Measurements from ENCODE around the gene PLXNB1. TPM values are rescaled to one million over a fixed set of nuclear protein-coding genes. Genes with fewer than 3 reads are reported as not detected.

PLXNB1 gene
- total and polyA plus RNA-seq, 2 of the 13 experiments (the other 11 are each of a cell fraction or from before 2014, with no cell fraction given), result 86.0 to 143 TPM

- TF ChIP-seq KDM4B (CRISPR knock-in tag; IDR thresholded peaks at IDR 0.05) (no peak), ATF7 (IDR thresholded peaks at IDR 0.05) (peak; percentile 25; the same call in 1 of the 2 replicates), ATF7 (CRISPR knock-in tag; IDR thresholded peaks at IDR 0.05) (peak; percentile 88), ZNF674 (CRISPR knock-in tag; IDR thresholded peaks at IDR 0.05; ENCODE audit: low read depth) (peak; percentile 26), ZBTB33 (CRISPR knock-in tag; IDR thresholded peaks at IDR 0.05) (no peak), SAFB2 (CRISPR knock-in tag; IDR thresholded peaks at IDR 0.05; ENCODE audit: borderline replicate concordance, low read depth) (peak; percentile 52; the same call in 1 of the 2 replicates), ZNF101 (CRISPR knock-in tag; IDR thresholded peaks at IDR 0.05; ENCODE audit: borderline replicate concordance, low read depth) (peak; percentile 88; the same call in 1 of the 2 replicates), FOSL2 (CRISPR knock-in tag; IDR thresholded peaks at IDR 0.05) (peak; percentile 78), SALL2 (CRISPR knock-in tag; IDR thresholded peaks at IDR 0.05) (peak; percentile 80), MLLT10 (CRISPR knock-in tag; IDR thresholded peaks at IDR 0.05) (no peak), HDAC1 (CRISPR knock-in tag; IDR thresholded peaks at IDR 0.05) (peak; percentile 96), ZNF44 (CRISPR knock-in tag; IDR thresholded peaks at IDR 0.05) (0 out of 2 replicates have a peak, but pooled peaks have one; percentile 47), NFYC (CRISPR knock-in tag; IDR thresholded peaks at IDR 0.05) (no peak; the same call in 1 of the 2 replicates), TGIF2 (CRISPR knock-in tag; IDR thresholded peaks at IDR 0.05) (no peak; the same call in 1 of the 2 replicates), ZBTB7A (CRISPR knock-in tag; IDR thresholded peaks at IDR 0.05) (peak; percentile 97; the same call in 1 of the 2 replicates), GPN1 (CRISPR knock-in tag; IDR thresholded peaks at IDR 0.05; ENCODE audit: borderline replicate concordance) (no peak), ZNF749 (CRISPR knock-in tag; IDR thresholded peaks at IDR 0.05; ENCODE audit: borderline replicate concordance) (peak; percentile 80; the same call in 1 of the 2 replicates), NFKBIZ (CRISPR knock-in tag; IDR thresholded peaks at IDR 0.05) (peak; percentile 81; the same call in 1 of the 2 replicates), ZBTB10 (CRISPR knock-in tag; IDR thresholded peaks at IDR 0.05; ENCODE audit: borderline replicate concordance) (peak; percentile 89), MTF2 (CRISPR knock-in tag; IDR thresholded peaks at IDR 0.05; ENCODE audit: borderline replicate concordance) (peak; percentile 51; the same call in 1 of the 2 replicates)
- TF ChIP-seq, protein P1, sequence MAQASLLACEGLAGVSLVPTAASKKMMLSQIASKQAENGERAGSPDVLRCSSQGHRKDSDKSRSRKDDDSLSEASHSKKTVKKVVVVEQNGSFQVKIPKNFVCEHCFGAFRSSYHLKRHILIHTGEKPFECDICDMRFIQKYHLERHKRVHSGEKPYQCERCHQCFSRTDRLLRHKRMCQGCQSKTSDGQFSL (CRISPR knock-in tag; IDR thresholded peaks at IDR 0.05), result peak; percentile 99
- TF ChIP-seq, protein P2, sequence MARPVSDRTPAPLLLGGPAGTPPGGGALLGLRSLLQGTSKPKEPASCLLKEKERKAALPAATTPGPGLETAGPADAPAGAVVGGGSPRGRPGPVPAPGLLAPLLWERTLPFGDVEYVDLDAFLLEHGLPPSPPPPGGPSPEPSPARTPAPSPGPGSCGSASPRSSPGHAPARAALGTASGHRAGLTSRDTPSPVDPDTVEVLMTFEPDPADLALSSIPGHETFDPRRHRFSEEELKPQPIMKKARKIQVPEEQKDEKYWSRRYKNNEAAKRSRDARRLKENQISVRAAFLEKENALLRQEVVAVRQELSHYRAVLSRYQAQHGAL (CRISPR knock-in tag; IDR thresholded peaks at IDR 0.05; ENCODE audit: not compliant biosample characterization), result no peak
- TF ChIP-seq, protein P3, sequence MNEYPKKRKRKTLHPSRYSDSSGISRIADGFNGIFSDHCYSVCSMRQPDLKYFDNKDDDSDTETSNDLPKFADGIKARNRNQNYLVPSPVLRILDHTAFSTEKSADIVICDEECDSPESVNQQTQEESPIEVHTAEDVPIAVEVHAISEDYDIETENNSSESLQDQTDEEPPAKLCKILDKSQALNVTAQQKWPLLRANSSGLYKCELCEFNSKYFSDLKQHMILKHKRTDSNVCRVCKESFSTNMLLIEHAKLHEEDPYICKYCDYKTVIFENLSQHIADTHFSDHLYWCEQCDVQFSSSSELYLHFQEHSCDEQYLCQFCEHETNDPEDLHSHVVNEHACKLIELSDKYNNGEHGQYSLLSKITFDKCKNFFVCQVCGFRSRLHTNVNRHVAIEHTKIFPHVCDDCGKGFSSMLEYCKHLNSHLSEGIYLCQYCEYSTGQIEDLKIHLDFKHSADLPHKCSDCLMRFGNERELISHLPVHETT (CRISPR knock-in tag; conservative IDR thresholded peaks at IDR 0.05), result no peak
Observed at GRCh38 chr3:48429960-48430707, at the start of gene PLXNB1 (continued).

Measured in HepG2 (cell line).